HG03439 (cell line): Measurements from ENCODE around the gene LDB2.
A peak's percentile ranks its signal among the peaks of the same experiment; 100 is the strongest.
"Not testable (repeated sequence)": the region's sequence is repeated elsewhere in the genome, so short reads cannot be mapped to it uniquely, and the experiment has no call there.

Experiments
- ATAC-seq: cut with Tn5 transposase; IDR thresholded peaks from one replicate; pipeline ENCODE4 v1.9.1; 2021; ENCODE audit warnings: mild to moderate bottlenecking, moderate library complexity; ENCODE audit not compliant: unreplicated experiment

LDB2 gene

DNA sequence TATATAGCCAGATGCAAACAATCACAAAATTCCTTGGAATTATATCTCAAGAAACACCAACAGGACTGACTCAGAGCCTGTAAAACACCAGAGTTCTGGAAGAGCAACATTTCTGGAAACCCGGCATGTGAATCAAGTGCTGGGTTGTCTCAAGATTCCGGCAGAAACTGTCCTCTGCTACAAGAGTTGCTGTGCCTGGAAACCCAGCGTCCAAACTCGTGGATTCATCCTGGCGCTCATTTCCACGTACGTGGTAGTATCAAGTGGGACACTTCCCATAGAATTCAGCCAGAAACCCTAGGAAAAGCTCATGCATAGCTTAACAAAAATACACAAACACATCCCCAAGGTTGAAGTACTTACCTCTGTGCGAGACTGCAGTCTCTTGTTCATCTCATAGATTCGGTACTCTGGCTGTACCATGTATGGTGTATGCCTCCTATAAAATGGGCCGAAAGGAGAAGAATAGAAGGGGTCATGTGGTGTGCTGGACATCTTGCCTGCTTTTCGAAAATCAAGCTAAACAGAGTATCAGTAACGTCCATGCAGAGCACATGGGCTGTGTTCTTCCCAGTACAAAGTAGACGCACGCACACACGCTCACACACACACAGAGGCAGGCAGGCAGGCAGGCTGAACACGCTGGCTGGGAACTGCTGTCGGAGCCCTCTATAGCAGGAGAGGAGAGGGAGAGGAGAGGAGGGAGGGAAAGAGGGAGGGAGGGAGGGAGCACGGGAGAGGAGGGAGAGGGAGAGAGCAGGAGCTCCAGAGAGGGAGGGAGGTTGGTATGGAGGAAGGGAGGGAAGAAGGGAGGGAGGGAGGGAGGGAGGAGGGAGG, at the start of gene LDB2:
LDB2 (minus strand) TSS at position 655 of the 837 bp plus-strand sequence.
- no peak for ATAC-seq

DNA sequence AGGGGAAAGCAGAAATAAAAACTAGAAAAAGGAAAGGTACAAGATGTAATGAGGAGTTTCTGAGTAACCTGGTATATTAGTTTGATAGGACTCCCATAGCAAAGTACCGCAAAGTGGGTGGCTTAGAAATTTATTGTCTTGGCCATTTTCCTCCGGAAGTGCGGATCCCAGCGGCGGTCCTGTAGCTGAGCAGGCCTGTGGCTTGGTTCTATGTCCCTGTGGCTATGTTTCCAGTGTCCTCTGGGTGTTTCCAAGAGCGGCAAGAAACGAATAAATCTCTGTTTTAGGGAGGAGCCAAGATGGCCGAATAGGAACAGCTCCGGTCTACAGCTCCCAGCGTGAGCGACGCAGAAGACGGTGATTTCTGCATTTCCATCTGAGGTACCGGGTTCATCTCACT, 44.0 kb upstream of the LDB2 start:
- ATAC-seq: no peak

DNA sequence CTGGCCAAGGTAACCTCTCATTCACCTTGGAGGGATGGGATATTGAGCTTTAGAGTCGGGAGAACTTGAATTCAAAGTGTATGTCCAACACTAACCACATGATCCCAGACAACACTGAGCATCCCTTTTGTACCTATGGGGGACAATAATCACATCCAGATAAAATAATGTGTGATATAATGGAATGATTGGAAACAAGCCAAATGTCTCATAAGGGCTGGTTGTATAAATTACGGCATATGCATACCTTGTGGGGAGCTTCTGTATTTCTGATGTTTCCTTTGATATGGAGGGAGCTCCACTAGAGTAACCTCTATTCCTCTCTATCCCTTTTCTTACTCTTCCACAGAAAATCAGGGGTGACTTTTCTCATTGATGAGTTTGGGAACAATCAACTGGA, 40.7 kb upstream of the LDB2 start:
- no peak for ATAC-seq

DNA sequence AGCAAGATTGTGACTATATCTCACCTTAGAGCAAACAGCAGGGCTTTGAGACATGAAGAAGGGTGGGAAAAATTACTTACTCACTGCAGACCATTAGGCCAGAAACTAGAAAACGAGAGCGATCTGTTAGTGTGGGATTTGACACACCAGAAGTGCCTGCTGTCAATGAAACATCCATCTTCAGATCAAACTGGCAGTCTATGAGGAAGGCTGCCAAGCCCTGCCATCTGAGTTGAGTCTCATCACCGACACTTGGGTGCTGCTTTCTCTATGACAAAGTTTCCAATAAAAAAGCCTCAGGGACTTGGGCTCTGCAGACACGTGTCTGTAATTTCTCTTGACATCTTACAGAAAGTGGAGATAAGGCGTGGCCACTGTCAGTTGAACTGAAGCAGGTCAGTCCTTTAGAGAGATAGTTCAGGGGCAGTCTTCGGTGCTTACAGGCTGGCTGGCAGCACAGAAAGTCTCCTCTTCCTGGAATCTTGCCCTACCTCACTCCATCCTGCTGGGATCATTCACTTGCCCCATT, 40.1 kb upstream of the LDB2 start:
- no peak for ATAC-seq

DNA sequence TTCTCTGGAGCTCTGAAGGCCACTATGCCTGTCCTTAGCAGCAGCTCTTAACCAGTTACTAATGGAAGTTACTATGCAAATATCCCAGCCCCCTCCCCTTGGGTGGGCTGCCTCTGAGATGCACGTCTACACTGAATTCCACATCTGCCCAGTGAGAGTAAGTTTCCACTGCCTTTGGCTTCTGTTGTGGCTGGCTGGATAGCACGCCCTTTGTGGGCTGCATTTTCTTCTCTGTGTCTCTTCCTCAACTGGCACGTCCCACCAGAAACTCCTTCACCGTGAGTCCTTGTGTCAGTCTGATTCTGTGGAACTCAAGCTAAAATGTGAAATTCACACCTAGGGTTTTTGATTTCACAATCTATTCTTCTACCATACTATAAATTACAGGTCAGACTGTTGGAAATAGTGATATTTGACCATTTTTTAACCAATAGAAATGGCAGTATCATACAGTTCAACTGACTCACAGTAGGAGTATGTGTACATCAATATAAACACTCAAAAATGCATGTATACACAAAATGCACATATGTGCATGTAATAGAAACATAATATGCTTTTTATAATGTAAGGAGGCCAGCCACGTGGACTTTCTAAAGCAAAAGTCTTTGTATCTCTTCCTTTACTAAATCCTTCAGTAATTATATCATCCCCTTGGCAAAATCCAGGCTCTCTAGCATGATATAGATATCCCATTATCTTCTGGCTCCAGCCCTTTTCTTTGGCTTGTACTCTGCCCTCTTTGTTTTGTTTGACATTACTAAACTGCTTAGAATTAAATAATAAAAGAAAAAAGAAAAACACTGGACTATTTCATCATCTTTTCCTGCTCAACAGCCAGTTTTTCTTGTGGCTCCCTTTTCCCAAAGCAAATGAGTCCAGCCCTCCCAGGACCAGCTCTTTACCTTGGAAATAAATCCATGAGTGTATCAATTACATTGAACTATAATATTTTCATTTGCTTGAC, 33.2 kb upstream of the LDB2 start:
- no peak for ATAC-seq

DNA sequence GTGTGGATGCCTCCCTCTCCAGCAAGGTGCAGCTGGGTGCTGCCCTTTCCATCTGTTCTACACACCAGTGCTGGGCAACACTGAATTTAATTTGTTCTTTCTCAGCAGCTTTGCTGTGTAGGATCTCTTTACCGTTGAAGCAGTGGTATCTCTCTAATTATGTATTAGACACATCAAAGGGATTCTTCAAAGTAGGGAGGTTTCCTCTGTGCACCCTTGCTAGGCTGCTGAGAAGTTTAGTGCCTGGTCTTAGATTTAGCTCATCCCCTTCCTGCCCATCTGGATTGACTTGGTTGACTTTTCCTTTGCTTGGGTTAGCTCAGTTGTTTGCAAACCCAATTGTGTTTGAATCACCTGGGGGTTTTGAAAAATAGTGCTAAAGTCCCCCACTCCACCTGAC, 27.8 kb upstream of the LDB2 start:
- ATAC-seq: no peak

DNA sequence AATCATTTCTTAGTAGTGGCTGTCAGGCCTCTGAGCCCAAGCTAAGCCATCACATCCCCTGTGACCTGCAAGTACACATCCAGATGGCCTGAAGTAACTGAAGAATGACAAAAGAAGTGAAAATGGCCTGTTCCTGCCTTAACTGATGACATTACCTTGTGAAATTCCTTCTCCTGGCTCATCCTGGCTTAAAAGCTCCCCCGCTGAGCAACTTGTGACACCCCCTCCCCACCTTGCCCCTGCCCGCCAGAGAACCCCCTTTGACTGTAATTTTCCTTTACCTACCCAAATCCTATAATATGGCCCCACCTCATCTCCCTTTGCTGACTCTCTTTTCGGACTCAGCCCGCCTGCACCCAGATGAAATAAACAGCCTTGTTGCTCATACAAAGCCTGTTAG, 20.3 kb upstream of the LDB2 start:
- not testable (repeated sequence) for ATAC-seq

DNA sequence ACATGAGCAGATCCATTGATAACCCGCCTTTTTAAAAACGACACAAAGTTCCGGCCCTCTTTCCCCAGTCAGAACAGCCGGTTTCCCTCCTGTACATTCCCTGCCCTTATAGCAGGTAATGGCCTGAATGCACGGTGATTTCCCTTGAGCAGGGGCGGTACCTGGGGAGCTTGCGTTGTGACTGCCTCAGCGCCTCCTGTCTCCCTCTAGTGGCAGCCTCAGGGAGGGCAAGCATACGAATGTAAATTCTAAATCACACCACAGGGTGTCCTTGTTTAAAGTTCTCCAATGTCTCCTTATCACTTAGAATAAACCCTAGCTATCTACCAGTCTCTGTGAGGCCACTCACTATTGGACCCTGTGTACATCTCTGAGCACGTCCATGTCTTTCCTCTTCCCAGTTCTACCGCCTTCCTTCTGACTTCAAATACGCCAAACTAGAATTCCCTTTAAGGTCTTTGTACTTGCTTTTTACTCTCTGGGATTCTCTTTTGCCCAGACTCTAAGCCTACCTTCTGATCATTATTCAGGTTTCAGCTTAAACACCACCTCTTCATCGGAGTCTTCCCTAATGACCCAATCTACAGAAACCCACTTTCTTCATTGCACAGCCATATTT, 18.4 kb upstream of the LDB2 start:
- ATAC-seq: peak; percentile 98

DNA sequence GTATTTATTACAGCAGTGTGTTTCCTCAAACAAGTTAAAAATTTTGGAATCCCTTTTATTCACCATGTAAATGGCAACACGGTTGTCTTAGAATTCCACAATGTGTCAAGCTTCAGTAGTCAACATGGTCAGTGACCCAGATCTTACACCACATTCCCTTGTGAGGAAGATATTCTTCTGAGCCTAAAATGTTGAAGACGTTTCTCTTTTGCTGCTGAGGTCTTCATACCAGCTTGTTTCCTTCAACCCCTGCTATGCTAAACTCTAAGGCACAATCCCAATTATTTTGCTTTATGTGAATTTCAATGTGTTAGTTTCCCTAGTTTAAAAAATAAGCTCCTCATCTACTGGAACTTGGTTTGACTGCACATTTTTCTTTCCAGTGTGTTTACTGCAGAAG, 17.6 kb upstream of the LDB2 start:
- no peak for ATAC-seq

DNA sequence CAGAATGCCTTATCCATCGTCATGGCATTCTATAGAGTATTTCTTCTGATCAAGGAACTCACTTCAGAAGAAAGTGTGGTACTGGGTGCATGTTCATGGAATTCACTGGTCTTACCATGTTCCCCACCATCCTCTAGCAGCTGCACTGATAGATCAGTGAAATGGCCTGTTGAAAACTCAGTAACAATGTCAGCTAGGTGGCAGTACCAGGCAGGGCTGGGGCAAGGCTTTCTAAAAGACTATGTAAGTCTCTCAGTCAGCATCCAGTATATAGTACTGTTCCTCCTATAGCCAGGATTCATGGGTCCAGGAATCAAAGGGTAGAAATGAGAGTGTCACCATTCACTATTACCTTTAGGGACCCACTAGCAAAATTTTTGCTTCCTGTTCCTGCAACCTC, 15.8 kb upstream of the LDB2 start:
- ATAC-seq: no peak

DNA sequence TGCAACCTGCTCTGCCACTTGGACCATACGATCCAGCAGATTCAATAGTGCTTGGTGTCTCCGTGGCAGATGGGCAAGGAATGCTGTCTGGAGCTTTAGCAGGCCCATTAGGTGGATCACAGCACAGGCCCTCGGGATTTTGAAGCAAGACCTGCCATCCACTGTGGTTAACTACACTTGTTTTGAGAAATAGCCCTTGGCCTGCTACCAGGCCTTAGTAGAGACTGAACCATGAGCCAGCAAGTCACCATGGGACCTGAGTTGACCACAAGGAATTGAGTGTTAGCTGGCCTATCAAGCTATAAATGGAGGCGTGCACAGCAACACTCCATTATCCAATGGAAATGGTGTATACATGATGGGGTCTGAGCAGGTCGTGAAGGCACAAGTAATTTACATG, 14.5 kb upstream of the LDB2 start:
- no peak for ATAC-seq

DNA sequence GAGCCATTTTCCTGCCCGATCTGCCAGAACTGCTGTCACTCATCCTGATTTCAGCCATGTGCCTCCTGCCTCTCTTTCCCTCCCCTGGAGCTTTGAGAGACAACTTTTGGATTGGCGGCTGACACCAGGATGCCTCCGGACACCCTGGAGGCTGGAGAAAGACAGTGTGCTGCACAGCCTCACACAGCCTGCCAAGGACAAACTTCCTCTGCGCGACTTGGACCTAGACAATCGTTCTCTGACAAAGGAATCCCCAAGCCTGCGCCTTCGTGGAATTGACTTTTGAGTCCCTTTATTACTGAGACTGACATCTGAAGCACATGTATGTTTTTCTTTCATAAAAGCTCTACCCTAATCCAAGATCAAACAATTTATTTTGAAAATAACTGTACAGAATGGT, 10.8 kb upstream of the LDB2 start:
- ATAC-seq: no peak

DNA sequence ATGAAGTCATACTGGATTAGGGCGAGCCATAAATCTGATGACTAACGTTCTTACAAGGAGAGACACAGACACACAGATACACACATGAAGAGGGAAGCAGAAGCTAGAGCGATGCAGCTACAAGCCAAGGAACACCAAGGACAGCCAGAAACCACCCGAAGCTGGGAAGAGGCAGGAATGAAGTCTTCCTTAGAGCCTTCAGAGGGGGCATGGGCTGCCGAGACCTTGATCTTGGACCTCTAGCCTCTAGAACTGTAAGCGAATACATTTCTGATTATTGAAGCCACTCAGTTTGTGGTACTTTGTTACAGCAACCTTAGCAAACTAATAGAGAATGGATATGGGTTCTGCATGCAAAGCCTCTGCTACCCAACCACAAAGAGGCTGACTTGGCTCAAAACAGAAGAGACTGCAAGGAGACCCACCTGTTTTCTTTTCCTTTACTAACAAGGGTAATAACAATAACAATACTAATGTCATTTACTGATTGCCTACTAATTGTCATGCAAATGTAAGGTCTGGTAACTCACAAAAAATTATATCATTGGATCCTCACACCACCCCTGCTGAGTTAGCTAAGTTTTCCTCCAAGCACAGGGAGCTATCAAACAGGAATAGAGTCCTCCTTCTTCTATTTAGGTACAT, 10.1 kb upstream of the LDB2 start:
- no peak for ATAC-seq

DNA sequence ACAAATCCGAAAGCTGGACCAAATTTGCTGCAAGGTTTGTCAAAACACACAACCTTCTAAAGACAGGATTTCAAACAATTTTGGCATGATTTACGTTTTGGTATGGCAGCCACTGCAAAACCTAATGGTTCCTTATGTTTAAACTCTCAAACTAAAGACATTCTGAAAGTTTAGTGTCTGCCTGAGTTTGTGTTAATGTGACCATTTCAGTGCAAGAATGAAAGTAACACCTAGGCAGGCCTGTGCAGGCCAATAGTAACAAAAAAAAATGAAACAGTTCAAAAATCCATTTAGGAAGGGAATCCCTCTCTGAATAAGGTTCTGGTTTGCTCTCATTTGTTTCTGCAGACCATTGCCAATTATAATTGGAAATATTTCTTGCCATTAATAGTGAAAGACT, 1.9 kb upstream of the LDB2 start:
- no peak for ATAC-seq

DNA sequence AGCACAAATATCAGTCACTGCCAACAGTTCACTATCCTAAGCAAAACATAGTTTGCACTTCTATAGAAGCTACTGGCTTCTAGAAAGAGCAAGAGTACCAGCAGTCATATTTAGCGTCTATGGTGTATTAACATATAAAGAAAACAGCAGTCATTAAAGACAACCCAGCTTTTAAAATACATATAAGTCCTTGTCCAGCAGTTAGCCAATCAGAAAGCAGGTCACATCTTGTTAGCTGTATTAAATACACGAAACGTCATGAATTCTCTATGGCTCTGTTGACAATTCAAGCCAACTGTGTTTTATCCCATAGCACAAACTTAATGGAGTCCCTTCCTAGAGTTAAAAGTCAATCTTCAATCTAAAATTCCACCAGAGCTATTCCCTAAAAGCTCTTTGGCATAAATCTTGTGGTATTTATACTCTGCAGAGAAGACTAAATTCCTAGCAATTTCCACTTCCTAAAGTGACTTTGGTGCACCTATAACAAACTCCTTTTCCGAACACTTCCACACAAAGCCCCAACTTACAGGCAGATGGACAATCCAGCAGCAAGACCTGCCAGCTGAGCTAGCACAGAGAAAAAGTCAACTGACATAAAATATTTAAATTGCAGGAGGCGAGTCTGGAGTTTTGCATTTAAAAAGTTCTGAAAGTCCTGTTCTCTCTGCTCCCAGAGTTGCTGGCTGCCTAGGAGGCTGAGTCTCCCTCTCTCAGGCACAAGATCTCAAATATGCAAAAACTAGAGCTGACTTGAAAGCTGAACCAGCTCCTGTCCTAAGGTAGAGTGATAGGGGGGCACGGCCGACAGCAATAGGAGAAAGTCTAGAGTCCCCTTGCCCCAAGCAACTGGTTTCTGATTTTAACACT, 1.3 kb downstream of the LDB2 start:
- no peak for ATAC-seq

DNA sequence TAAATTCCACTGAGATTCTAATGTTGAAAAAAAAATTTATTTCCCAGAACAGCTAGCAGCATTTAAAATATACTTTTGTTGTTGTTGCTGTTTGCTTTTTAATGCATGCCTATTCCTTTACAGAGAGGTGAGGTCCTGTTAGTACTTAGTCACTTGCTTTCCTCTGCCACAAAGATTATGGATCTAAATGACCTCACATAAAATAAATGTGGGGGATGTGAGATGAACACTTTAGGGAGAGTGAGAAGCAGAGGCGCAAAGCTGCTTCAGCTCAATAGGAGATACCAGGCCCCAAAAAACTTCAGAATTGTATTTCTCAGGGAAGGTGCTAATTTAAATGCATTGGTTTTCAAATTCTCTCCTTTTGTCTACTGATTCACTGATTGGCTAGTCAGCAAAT, 4.0 kb downstream of the LDB2 start:
- no peak for ATAC-seq

DNA sequence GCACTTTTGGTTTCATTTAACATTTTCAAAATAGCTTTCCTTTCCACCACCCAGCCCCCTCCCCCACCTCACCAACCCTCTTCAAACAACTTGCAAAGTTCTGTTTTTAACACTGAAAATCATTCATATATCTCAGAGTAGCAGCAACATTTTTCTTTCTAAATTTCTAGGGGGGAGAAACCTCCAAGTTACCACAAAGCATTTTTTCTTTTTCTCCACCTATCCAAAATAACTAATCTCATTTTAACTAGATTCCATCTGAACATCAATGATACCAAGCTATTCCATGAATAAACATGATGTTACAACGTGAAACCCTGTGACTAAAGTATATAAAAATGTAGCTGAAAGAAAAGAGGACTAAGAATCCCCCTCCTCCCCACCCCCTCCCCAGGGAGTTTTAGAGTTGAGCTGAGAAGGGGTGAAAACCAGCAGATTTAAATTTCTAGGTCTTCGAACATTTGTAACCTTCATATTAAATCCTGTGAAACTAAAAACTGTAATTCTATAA, 5.2 kb downstream of the LDB2 start:
- ATAC-seq: no peak

DNA sequence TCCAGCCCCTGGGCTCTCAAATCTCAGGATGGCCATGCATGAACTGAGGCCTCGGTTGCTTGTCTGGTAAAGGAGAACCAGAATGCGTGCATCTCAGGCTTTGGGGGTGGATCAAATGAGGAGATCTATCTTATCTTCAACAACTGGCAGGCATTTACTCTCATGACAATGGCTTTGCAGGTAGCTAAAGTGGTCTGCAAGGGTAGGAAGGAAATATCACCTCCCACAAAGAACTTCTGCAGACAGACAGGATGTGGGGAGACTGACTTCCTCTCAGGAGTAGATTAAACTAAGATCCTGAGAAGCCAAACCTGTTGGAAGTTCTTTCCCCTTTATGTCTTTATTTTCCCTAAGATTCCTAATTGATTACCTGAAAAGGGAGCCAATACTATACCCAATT, 7.8 kb downstream of the LDB2 start:
- no peak for ATAC-seq

DNA sequence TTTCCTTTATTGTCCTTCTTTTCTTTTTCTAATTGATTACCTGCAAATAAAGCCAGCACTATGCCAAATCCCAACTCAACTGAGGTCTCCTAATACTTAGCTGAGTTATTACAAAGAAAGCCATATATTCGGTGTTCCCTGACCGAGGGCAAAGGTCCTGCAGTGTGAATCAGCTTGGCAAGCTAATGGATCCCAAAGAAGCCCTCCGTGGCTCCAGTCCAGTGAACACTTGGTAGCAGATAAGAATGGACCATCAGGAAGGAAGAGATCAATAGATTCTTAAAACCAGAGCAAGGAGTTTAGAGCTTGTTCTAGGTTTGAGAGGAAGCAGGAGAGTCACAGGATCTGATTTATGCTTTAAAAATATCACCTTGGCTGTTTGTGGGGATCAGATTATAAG, 8.5 kb downstream of the LDB2 start:
- no peak for ATAC-seq

DNA sequence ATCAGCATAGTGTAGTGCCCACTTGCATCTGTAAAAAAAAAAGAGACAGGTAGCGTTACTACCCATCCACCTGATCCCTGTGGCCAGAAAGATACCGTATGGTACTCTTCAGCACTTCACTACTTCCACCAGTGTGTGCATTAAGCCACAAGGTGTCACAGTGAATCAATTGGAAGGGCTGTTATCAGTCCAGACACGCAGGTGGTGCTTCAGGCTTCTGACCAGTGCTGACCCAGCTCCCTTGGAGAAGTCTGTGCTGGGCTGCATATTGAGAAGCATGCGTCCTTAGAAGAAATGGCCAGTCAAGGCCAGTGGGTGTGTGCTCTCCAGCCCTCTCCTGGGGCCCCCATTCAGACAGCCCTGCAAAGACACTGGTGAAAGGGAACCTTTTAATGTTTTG, 10.6 kb downstream of the LDB2 start:
- ATAC-seq: no peak
